K562 (cell line): ENCODE results near the gene E2F2. TPM values are rescaled to one million over a fixed set of nuclear protein-coding genes. Genes with fewer than 3 reads are reported as not detected.

Experiments used
- ELF2 ChIP-seq: fragments of 250-450 bp; sonication (Bioruptor Pico); IDR thresholded peaks from 2 replicates; pipeline ENCODE4 v1.5.0; 2021; ENCODE audit warnings: mild to moderate bottlenecking
- HMGN3 ChIP-seq: IDR thresholded peaks from 2 replicates; pipeline ENCODE4 v1.6.1; 2011; ENCODE audit warnings: borderline replicate concordance, low read depth, mild to moderate bottlenecking, mixed read lengths, low read length; ENCODE audit not compliant: insufficient read length; ENCODE audit errors: extremely low read depth
- HOMEZ ChIP-seq: fragments of 250-450 bp; sonication (Bioruptor Pico); IDR thresholded peaks from 2 replicates; pipeline ENCODE4 v1.4.0; 2020; ENCODE audit warnings: mild to moderate bottlenecking, moderate library complexity
- ID3 ChIP-seq, 2 experiments: fragments of 250-450 bp in 1 of 2; fragments of 450-650 bp in 1 of 2; sonication (Bioruptor Pico) in 1 of 2; IDR thresholded peaks; 2 replicates each; pipeline versions ENCODE4 v1.6.1 to v1.8.0; 2016 to 2021; ENCODE audit warnings: mild to moderate bottlenecking in 2 of 2, moderate library complexity in 2 of 2, missing compliant biosample characterization in 1 of 2, missing genetic modification characterization in 1 of 2
- KDM1A ChIP-seq, 2 experiments: fragments of 450-650 bp; IDR thresholded peaks; 2 replicates each; pipeline ENCODE4 v1.6.1; 2016; ENCODE audit warnings: mild to moderate bottlenecking in 2 of 2
- MBD2 ChIP-seq: sonication (generic); IDR thresholded peaks from 2 replicates; pipeline ENCODE4 v1.6.1; 2016; ENCODE audit warnings: low read depth, borderline replicate concordance
- NCOR1 ChIP-seq: fragments of 450-650 bp; IDR thresholded peaks from 2 replicates; pipeline ENCODE4 v1.6.1; 2016; ENCODE audit warnings: mild to moderate bottlenecking, moderate library complexity
- POLR2B ChIP-seq: fragments of 450-650 bp; IDR thresholded peaks from 2 replicates; pipeline ENCODE4 v1.6.1; 2018; ENCODE audit warnings: low read depth; ENCODE audit not compliant: partially characterized antibody
- RBBP5 ChIP-seq: fragments of 200-600 bp; sonication (generic); IDR thresholded peaks from 2 replicates; pipeline ENCODE4 v1.6.1; 2012; ENCODE audit warnings: borderline replicate concordance, mild to moderate bottlenecking, low read length, control low read depth, inconsistent platforms; ENCODE audit not compliant: insufficient read depth, poor library complexity, severe bottlenecking
- SIN3A ChIP-seq, 2 experiments: fragments of 150-350 bp in 1 of 2; IDR thresholded peaks; 2 replicates each; pipeline ENCODE4 v1.6.1; 2011 to 2016; ENCODE audit warnings: borderline replicate concordance in 2 of 2, low read depth in 2 of 2, low read length in 2 of 2, mild to moderate bottlenecking in 2 of 2, moderate library complexity in 2 of 2; ENCODE audit not compliant: control insufficient read depth in 1 of 2
- TAF9B ChIP-seq: fragments of 450-650 bp; IDR thresholded peaks from 2 replicates; pipeline ENCODE4 v1.6.1; 2018; ENCODE audit warnings: mild to moderate bottlenecking; ENCODE audit not compliant: partially characterized antibody
- TARDBP ChIP-seq: fragments of 450-650 bp; IDR thresholded peaks from 2 replicates; pipeline ENCODE4 v1.6.1; 2016
- TFAP4 ChIP-seq: sonication (generic); formaldehyde crosslinking; IDR thresholded peaks from 2 replicates; pipeline ENCODE4 v1.8.0; 2022; ENCODE audit warnings: missing genetic modification reagents, mild to moderate bottlenecking, moderate library complexity, borderline replicate concordance
- ZBTB7A ChIP-seq: IDR thresholded peaks from 2 replicates; pipeline ENCODE4 v1.6.1; 2011; ENCODE audit warnings: low read depth, mild to moderate bottlenecking, low read length, moderate library complexity, borderline replicate concordance; ENCODE audit not compliant: control insufficient read depth
- ZKSCAN8 ChIP-seq: fragments of 200-800 bp; sonication (Bioruptor generic); IDR thresholded peaks from 2 replicates; pipeline ENCODE4 v1.6.1; 2016; ENCODE audit warnings: missing genetic modification characterization, missing compliant biosample characterization
- ZMIZ1 ChIP-seq, 2 experiments: fragments of 150-350 bp in 1 of 2; IDR thresholded peaks; 2 replicates each; pipeline ENCODE4 v1.6.1; 2012 to 2016; ENCODE audit warnings: low read depth in 2 of 2, low read length in 2 of 2, mild to moderate bottlenecking in 1 of 2, moderate library complexity in 1 of 2
- ZNF511 ChIP-seq: sonication (generic); formaldehyde crosslinking; IDR thresholded peaks from 2 replicates; pipeline ENCODE4 v1.8.0; 2022; ENCODE audit warnings: mild to moderate bottlenecking, missing genetic modification reagents
- ZNF695 ChIP-seq: fragments of 450-650 bp; formaldehyde crosslinking; IDR thresholded peaks from 2 replicates; pipeline ENCODE4 v1.4.0; 2020; ENCODE audit warnings: mild to moderate bottlenecking, moderate library complexity
- polyA plus RNA-seq, 8 experiments: library from polyadenylated mRNA; depleted of rRNA in 4 of 8; stranded (reverse) in 5 of 8; unstranded in 3 of 8; fragments of >200 nt; fragmentation: Nextera tagmentation in 2 of 8; fragmentation: Illumina TruSeq in 1 of 8; extraction: Ambion mirVana in 2 of 8; extraction: Trizol in 1 of 8; gene quantifications; 2 replicates each; pipeline versions ENCODE4 v1.2.1 to v1.2.3, GENCODE V29; 2011 to 2014; ENCODE audit warnings: inconsistent platforms in 1 of 8, missing spikeins in 1 of 8
- total RNA-seq, 7 experiments: library from RNA; depleted of rRNA in 6 of 7; stranded (reverse); fragments of >200 nt in 6 of 7; fragmentation: Illumina TruSeq in 2 of 7; extraction: Trizol in 2 of 7; gene quantifications; 2 replicates each; pipeline versions ENCODE4 v1.2.1 to v1.2.3, GENCODE V29; 2011 to 2021; ENCODE audit warnings: low replicate concordance in 1 of 7

The E2F2 gene
- total and polyA plus RNA-seq, 9 of the 15 experiments (the other 6 are each of a cell fraction or from before 2014, with no cell fraction given), result 3.1 to 25.3 (median 11.4) TPM

- TF ChIP-seq HMGN3 (peak; percentile 91), ZMIZ1 (IDR thresholded peaks at IDR 0.05; ENCODE audit: low read depth in 2 of 2, low read length in 2 of 2) (peak in 1 of 2 experiments; percentile 84; a peak in 2 of 4 replicates), ZBTB7A (no peak; the same call in 1 of the 2 replicates), ELF2 (peak; percentile 51; the same call in 1 of the 2 replicates), RBBP5 (peak; percentile 84), TFAP4 (CRISPR knock-in tag) (peak; percentile 93), KDM1A (IDR thresholded peaks at IDR 0.05) (peak; percentile 99; a peak in 3 of 4 replicates), MBD2 (peak; percentile 75), ZNF511 (CRISPR knock-in tag) (peak; percentile 19), POLR2B (peak; percentile 98), TAF9B (peak; percentile 73), HOMEZ (CRISPR knock-in tag) (0 out of 2 replicates have a peak, but pooled peaks have one; percentile 59), TARDBP (0 out of 2 replicates have a peak, but pooled peaks have one; percentile 34), ZNF695 (CRISPR knock-in tag) (no peak), NCOR1 (peak; percentile 38; the same call in 1 of the 2 replicates), ZKSCAN8 (CRISPR knock-in tag) (no peak), ID3 (CRISPR knock-in tag; IDR thresholded peaks at IDR 0.05) (0 out of 2 replicates have a peak, but pooled peaks have one; percentile 8), ID3 (tag; IDR thresholded peaks at IDR 0.05) (no peak), SIN3A (IDR thresholded peaks at IDR 0.05; ENCODE audit: borderline replicate concordance in 2 of 2, control insufficient read depth in 1 of 2, low read depth in 2 of 2, low read length in 2 of 2) (peak in 1 of 2 experiments; percentile 41; a peak in 2 of 4 replicates)
Observed at GRCh38 chr1:23559136-23559984, 28.3 kb upstream of the E2F2 start, which contains the start of gene ID3 (continued).
